Suprapubic skin (tissue), 3 donors: ENCODE measurements around the gene TEX22.

Experiments
- POLR2AphosphoS5 ChIP-seq, 3 donors: sonication (generic); formaldehyde crosslinking; IDR thresholded peaks; one replicate each; pipeline ENCODE4 v1.6.1; 2017; ENCODE audit warnings: antibody characterized with exemption in 3 of 3
- TF ChIP-seq, protein P1 (sequence below), 2 donors: fragments of 200-600 bp in 1 of 2; fragments of 450-650 bp in 1 of 2; sonication (generic) in 1 of 2; IDR thresholded peaks; one replicate each; pipeline ENCODE4 v1.5.1; 2016 to 2019; ENCODE audit warnings: antibody characterized with exemption in 2 of 2, mild to moderate bottlenecking in 1 of 2, moderate library complexity in 1 of 2

DNA sequence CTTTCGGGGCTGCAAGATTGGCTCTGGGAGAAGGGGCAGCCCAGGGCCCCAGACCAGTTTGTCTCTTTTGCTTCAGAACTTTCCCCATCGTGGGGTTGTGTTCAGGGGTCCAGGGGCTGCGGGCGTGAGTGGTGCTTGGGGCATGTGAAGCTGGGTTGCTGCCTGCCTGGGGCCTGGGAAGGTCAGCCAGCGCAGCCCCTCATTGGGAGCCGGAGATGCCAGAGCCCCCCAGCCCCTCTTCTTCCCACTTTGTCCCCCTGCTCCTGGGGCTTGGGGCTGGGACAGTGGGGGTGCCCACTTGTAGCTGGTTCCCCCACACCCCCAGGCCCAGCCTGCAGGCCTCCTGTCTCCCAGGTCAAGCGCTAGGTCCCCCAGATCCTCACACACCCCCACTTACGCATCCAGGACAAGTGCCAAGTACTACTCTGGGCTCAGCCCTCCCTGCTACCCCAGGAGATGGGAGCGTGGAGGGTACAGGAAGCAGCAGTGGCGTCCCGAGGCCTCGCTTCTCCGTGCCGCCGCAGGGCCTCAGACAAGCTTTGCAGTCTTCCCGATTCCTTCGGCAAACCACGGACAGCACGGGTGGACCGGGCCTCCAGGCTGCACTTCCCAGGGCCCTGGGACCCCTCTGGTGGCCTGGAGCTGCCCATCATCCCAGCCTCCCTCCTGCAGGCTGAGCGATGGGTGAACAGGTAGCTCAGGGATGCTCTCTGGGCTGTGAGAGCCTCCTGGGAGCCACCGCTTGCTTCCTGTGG is 42.3 kb upstream of the TEX22 start:
- TF ChIP-seq, protein P1, sequence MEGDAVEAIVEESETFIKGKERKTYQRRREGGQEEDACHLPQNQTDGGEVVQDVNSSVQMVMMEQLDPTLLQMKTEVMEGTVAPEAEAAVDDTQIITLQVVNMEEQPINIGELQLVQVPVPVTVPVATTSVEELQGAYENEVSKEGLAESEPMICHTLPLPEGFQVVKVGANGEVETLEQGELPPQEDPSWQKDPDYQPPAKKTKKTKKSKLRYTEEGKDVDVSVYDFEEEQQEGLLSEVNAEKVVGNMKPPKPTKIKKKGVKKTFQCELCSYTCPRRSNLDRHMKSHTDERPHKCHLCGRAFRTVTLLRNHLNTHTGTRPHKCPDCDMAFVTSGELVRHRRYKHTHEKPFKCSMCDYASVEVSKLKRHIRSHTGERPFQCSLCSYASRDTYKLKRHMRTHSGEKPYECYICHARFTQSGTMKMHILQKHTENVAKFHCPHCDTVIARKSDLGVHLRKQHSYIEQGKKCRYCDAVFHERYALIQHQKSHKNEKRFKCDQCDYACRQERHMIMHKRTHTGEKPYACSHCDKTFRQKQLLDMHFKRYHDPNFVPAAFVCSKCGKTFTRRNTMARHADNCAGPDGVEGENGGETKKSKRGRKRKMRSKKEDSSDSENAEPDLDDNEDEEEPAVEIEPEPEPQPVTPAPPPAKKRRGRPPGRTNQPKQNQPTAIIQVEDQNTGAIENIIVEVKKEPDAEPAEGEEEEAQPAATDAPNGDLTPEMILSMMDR (IDR thresholded peaks at IDR 0.05), result no peak
- TF ChIP-seq POLR2AphosphoS5 (IDR thresholded peaks at IDR 0.05), result no peak
